GM18526 (cell line): Measurements from ENCODE around the gene PIGC.

Experiments
- POLR2A ChIP-seq: IDR thresholded peaks from 3 replicates; pipeline ENCODE4 v1.6.1; 2011; ENCODE audit not compliant: insufficient read length; ENCODE audit errors: extremely low read depth

The PIGC gene

DNA sequence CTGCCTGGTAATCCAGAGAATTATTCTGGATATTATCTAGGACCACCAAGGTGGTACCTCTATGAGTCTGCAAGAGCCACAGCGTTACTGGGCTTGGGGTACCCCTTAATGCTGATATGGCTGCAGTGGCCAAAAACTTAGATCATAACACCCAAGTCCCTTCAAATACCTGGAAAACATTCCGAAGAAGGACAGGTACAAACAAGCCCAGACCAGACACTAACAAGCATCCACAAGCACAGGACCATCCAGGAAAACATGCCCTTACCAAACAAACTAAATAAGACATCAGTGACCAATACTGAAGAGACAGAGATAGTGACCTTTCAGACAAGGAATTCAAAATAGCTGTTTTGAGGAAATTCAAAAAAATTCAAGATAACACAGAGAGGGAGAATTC, 20.5 kb downstream of the PIGC start:
- no peak for TF ChIP-seq POLR2A

GRCh38 chr1:172421974-172422604, 21.8 kb downstream of the PIGC start:
- no peak for TF ChIP-seq POLR2A

DNA sequence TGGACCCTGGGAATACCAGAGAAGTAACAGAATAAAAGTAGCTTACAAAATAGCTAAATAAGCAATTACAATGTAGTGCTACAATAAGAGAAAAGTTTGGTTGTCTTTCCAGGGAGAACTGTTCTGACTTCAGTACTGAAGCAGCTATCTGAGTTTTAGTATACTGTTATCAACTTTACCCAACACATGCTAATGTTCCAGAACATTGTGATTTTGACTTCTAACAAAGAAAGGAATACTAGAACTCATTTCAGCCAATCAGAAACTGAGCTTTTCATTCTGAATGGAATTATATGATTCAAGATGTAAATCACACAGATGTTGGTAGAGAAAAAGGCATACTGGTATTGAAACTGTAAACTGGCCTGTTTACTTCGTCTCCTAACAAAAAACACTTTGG, 23.5 kb downstream of the PIGC start, which contains the start of gene C1orf105:
TSS of gene C1orf105 (plus strand) at position 301 of the 400 bp plus-strand sequence. CDS start 201 bp downstream, outside the sequence.
- TF ChIP-seq POLR2A, result no peak

DNA sequence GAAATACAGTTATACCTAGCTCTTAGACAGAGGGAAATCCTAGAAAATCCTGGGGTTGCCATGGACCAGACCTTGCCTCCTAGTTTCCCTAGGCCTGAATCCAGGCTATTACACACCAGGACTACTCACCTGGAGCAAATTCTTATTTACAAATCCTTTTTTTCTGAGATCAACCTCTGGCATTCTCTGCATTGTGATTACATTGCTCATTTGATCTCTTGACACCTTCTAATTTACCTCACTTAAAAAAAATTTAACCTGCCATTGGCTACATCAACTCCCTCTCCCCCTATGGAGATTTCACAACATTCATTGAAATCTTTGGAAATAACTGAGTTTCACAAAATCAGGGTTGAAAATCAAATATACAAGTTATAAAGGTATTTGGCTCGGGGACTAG, 26.3 kb downstream of the PIGC start:
- TF ChIP-seq POLR2A, result no peak

- no peak for TF ChIP-seq POLR2A
Observed at GRCh38 chr1:172416496-172417035, 27.3 kb downstream of the PIGC start.

GRCh38 chr1:172414331-172414730, 29.5 kb downstream of the PIGC start:
- no peak for TF ChIP-seq POLR2A

DNA sequence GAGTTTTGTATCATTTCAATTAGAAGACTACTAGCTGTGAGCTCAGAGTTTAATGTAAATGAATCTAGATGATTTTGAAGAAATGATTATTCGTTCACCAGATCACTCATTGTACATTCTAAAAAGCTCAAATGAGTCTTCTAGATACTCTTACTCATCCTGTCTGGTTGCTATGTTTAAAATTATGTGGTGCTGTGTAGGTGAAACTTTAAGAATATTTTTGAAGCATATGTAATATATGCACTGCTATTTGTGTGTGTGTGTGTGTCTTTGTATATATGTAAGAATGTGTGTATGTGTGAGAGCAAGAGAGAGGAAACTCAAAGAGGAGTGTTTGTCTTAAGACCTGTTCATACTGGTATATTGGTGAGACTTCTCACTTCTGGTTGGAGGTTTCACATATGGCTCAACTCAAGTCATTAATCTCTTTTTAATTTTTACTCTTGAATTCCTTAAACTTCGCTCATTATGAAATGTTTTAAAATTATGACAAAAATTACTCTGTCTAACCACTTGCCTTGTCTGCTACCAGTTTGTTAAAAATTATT, 32.0 kb downstream of the PIGC start:
- TF ChIP-seq POLR2A, result no peak

DNA sequence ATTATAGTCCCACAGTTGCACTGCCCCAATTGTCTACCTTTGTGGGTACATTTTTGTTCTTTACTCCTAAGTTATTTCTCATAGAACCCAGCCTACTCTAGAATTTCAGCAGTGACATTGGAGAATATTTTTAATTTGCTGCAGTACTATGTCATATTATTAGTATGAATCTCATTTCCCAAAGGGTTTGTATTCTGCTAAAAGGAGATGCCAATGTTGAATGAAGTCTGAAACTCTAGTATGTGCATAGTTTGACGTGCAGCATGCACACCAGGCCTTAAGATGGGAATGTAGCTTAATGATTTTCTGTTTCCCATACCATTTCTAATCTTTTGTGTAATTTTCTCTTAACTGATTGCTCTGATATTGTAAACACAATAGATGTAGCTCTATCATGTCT, 33.8 kb downstream of the PIGC start:
- no peak for TF ChIP-seq POLR2A

DNA sequence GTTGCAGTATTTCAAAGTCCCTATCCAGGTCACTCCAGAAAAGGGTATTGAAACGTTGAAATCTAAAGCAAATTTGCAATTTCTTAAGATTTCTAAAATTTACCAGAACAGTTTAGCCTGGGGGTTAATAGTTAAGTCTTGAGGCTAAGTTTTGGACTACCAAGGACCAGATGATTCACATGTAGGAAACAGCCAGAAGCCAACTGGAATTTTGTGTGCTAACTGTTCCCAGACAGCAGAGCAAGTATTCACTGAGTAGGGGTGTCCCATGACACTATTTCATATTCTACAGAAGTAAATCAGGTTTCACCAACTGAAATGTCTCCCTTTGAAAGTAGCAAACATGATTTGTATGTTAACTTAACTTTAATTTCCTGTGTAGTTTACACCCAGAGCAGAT, 34.9 kb downstream of the PIGC start:
- TF ChIP-seq POLR2A, result no peak

DNA sequence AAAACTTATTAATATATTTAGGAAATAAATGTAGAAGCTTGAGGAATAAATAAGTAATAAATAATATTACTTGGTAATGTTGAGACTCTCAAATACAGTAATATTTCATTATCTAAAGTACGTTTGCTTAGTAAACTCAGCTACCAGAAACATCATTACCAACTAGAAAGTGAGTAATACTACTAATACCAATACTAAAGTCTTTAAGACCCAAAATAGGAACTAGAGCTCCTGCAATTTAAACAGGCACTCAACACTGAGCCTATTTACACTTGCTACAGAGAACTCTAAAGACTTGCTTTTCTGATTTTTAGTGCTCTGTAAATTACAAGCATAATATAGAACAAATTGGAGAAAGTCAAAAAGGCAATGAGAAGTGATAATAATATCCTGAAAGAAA, 36.9 kb downstream of the PIGC start:
- TF ChIP-seq POLR2A, result no peak

DNA sequence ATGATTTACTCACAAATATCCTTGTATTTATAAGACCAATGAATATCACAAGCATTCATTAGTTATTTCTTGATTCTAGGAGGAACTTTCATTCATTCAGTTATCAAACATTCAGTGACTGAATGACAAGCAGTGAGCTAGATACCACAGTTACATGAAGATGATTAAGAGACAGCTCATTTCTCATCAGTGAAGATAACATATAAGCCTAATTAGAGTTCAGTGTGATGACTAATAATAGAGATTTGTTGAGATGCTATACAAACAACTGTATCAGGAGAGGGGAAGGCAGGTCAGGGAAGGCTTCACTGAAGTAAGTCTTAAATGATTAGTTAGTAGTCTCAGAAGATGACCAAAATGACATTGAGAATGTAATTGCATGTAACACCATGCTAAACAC, 38.0 kb downstream of the PIGC start:
- no peak for TF ChIP-seq POLR2A

- TF ChIP-seq POLR2A, result no peak
Observed at GRCh38 chr1:172404121-172404520, 39.7 kb downstream of the PIGC start.

- TF ChIP-seq POLR2A, result no peak
Observed at GRCh38 chr1:172402878-172403569, 40.8 kb downstream of the PIGC start.

DNA sequence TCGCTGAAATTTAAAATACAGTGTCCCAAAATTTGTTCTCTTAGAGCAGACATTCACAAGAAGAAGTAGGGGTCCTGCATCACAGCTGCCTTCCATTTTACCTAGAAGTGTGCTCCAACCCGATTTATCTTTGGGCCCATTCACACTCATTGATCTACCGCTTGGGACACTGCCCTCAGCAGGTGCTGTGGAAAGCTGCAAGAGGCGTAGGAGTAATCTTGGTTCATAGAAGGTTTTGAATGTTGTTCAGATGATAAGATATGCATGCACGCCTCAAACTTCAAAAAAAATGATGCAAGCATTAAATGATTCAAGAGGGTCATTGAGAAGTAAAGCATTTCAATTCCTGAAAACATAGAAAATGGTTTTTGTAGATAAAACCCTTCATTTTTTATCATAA, 42.0 kb downstream of the PIGC start:
- TF ChIP-seq POLR2A, result no peak

- TF ChIP-seq POLR2A, result no peak
Observed at GRCh38 chr1:172401477-172401876, 42.4 kb downstream of the PIGC start.

- TF ChIP-seq POLR2A, result no peak
Observed at GRCh38 chr1:172400722-172401105, 43.2 kb downstream of the PIGC start.

DNA sequence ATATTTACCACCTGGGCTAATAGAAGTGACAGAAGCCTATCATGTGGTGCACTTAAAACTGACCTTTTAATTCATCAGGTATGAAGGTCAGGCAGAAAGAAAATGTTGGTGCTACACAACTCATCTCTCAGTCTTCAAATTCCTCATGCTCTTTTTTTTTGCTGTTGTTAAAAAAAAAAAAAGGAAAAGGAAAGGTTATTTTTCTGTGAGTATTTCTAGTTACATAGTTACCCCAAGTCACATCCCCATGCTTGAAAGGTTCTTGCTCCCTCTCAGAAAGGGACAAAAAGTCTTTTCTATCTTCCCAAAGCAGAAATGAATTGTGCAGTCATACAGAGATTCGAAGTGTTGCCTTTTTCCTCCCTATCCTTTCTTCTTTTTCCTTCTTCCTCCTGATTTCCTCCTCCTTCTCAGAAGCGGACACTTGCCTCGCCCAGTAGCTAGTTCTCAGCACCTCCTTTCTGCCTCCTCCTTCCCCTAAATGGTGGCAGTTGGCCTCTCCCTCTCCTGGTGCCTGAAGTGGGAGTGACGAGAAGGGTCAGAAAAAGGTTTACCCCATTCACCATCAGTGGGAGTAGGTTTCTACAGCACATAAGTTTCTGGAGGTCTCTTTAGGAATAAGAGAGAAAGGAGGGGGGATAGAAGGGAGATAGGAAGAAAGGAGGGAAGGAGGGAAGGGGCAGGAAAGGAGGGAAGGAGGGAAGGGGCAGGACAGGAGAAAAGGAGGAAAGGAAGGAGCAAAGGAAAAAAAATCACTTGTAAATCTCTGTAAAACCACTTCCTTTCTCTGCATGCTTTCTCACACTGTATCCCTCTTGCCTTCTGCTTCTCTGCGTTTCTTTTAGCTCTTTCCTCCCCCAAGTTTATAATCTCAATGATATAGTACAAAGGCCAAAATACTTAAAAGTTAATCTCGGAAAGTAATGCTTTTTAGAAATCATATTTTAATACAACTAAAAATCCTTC, 43.8 kb downstream of the PIGC start:
- no peak for TF ChIP-seq POLR2A
